Calu3 (cell line): Measurements from ENCODE around the gene TMEM143. TPM values are rescaled to one million over a fixed set of nuclear protein-coding genes. Genes with fewer than 3 reads are reported as not detected.

ENCODE experiments used
- BruUV-seq: library from RNA; stranded (reverse); fragments of 400-500 nt; replicated peaks from 2 replicates; lab custom pipeline; 2021; lab: Mats Ljungman, UMichigan
- CTCF ChIA-PET: fragments of 300-600 bp; sonication (Branson Sonifier 250); formaldehyde crosslinking; loops from one replicate; lab custom pipeline; 2022; ENCODE audit warnings: antibody characterized with exemption; lab: Charles Lee
- DNase-seq: peaks from one replicate; pipeline ENCODE4 v3.0.0; 2022
- H3K27ac Mint-ChIP-seq: one replicate; pipeline ENCODE4 v1.8.0; 2022; ENCODE audit warnings: mixed read lengths; ENCODE audit not compliant: unreplicated experiment
- H3K27me3 Mint-ChIP-seq: one replicate; pipeline ENCODE4 v1.8.0; 2022; ENCODE audit warnings: mixed read lengths; ENCODE audit not compliant: unreplicated experiment
- H3K36me3 Mint-ChIP-seq: one replicate; pipeline ENCODE4 v1.8.0; 2022; ENCODE audit warnings: mild to moderate bottlenecking, moderate library complexity, mixed read lengths; ENCODE audit not compliant: insufficient read depth, unreplicated experiment
- H3K4me1 Mint-ChIP-seq: one replicate; pipeline ENCODE4 v1.8.0; 2022; ENCODE audit warnings: mild to moderate bottlenecking, low read depth, mixed read lengths; ENCODE audit not compliant: unreplicated experiment
- H3K4me3 Mint-ChIP-seq: one replicate; pipeline ENCODE4 v1.8.0; 2022; ENCODE audit warnings: mild to moderate bottlenecking, low read depth, moderate library complexity, mixed read lengths; ENCODE audit not compliant: unreplicated experiment
- H3K9me3 Mint-ChIP-seq: one replicate; pipeline ENCODE4 v1.8.0; 2022; ENCODE audit warnings: low read depth, mixed read lengths; ENCODE audit not compliant: unreplicated experiment
- intact Hi-C: fragments of 100-400 bp; cut with micrococcal nuclease; formaldehyde crosslinking; loops from one replicate; pipeline ENCODE4 v1.10.0; 2022; ENCODE audit not compliant: unreplicated experiment
- total RNA-seq: library from RNA; stranded (reverse); gene quantifications from 2 replicates; pipeline ENCODE4 v1.2.3, GENCODE V29; 2022
- TF ChIP-seq, protein P1 (sequence below): fragments of 200-600 bp; IDR thresholded peaks from one replicate; pipeline ENCODE4 v1.8.0; 2022; ENCODE audit warnings: antibody characterized with exemption; ENCODE audit not compliant: unreplicated experiment

The TMEM143 gene
- total RNA-seq, 1 experiment from 2014 or later = 10.4 TPM

DNA sequence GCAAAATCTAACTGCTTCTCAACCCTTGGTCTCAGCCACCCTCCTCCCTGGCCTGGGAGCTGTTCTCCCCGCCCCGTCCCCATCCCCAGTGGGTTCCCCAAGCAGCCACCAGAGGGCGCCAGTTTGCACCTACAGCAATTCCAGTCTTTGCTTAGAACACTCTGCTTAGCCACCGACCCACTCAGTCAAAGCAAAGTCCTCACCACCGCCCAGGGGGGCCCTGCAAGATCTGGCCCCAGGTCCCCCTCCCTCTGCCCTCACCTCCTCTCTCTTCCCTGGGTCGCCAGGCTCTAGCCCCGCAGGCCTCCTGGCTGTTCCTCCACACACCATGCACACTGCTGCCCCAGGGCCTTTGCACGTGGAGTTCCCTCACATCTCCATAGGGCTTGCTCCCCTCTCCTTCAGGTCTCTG lies 12.4 kb downstream of the TMEM143 start:
- BruUV-seq = no TSS peak
- Mint-ChIP-seq H3K27me3 (no peaks in the 10 kb centered on the region), H3K4me1 (peaks cover 15% of the 10 kb centered on the region), H3K4me3 (no peak overlapping the region), H3K27ac (no peak overlapping the region), H3K9me3 (no peaks in the 10 kb centered on the region), H3K36me3 (peaks cover 5% of the 10 kb centered on the region)
- intact Hi-C loops = no loop called here
- TF ChIP-seq, protein P1, sequence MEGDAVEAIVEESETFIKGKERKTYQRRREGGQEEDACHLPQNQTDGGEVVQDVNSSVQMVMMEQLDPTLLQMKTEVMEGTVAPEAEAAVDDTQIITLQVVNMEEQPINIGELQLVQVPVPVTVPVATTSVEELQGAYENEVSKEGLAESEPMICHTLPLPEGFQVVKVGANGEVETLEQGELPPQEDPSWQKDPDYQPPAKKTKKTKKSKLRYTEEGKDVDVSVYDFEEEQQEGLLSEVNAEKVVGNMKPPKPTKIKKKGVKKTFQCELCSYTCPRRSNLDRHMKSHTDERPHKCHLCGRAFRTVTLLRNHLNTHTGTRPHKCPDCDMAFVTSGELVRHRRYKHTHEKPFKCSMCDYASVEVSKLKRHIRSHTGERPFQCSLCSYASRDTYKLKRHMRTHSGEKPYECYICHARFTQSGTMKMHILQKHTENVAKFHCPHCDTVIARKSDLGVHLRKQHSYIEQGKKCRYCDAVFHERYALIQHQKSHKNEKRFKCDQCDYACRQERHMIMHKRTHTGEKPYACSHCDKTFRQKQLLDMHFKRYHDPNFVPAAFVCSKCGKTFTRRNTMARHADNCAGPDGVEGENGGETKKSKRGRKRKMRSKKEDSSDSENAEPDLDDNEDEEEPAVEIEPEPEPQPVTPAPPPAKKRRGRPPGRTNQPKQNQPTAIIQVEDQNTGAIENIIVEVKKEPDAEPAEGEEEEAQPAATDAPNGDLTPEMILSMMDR = peak; percentile 76
- DNase-seq = peak; percentile 80
- CTCF ChIA-PET = interaction anchor here (0.5 to 1.6 kb wide), 5 partner anchors 12 to 233 kb away, joined by 3 to 11 read pairs (median 6); partner anchors contain the start of genes SYNGR4 and TMEM143

DNA sequence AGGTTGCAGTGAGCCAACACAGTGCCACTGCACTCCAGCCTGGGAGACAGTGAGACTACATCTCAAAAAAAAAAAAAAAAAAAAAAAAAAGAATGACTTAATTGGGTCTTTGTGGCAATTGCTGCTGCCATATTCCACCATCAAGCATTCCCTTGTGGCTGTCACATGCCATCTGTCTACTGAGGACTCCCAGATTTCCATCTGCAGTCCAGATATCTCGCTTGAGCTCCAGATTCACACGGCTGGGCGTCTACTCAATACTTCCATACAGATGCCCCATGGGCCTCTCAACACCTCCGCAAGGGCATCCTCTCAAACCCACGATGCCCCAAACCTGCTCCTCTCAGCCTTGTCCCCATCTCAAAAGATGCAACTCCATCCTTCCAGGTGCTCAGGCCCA lies 12.9 kb downstream of the TMEM143 start:
- no peak for DNase-seq
- Mint-ChIP-seq H3K9me3 (no peaks in the 10 kb centered on the region), H3K4me1 (peaks cover 15% of the 10 kb centered on the region), H3K4me3 (no peak overlapping the region), H3K27me3 (no peaks in the 10 kb centered on the region), H3K27ac (no peak overlapping the region), H3K36me3 (peaks cover 5% of the 10 kb centered on the region)
- BruUV-seq = no TSS peak
- TF ChIP-seq, protein P1 = no peak
- CTCF ChIA-PET = interaction anchor here (0.5 to 1.6 kb wide), 5 partner anchors 13 to 234 kb away, joined by 3 to 11 read pairs (median 6); partner anchors contain the start of genes SYNGR4 and TMEM143
- intact Hi-C loops = no loop called here

DNA sequence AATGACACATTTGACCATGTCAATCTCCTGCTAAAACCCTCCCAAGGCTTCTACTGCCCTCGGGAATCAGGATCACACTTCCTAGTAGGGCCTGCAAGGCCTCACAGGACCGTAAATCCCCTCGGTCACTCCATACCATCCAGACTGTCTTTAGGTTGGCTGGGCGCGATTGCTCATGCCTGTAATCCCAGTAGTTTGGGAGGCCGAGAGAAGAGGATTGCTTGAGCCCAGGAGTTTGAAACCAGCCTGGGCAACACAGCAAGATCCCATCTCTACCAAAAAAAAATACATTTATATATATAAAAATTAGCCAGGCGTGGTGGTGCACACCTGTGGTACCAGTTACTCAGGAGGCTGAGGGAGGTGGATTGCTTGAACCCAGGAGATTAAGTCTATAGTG lies 15.0 kb downstream of the TMEM143 start:
- no peaks in the 10 kb centered on the region for H3K9me3 Mint-ChIP-seq
- no peak overlapping the region for H3K4me3 Mint-ChIP-seq
- TF ChIP-seq, protein P1 = no peak
- no peak overlapping the region for H3K27ac Mint-ChIP-seq
- no TSS peak for BruUV-seq
- no peak for DNase-seq
- H3K4me1 Mint-ChIP-seq = no peaks in the 10 kb centered on the region
- H3K27me3 Mint-ChIP-seq = no peaks in the 10 kb centered on the region
- CTCF ChIA-PET = no interaction called here
- peaks cover 5% of the 10 kb centered on the region for H3K36me3 Mint-ChIP-seq
- intact Hi-C loops = no loop called here

DNA sequence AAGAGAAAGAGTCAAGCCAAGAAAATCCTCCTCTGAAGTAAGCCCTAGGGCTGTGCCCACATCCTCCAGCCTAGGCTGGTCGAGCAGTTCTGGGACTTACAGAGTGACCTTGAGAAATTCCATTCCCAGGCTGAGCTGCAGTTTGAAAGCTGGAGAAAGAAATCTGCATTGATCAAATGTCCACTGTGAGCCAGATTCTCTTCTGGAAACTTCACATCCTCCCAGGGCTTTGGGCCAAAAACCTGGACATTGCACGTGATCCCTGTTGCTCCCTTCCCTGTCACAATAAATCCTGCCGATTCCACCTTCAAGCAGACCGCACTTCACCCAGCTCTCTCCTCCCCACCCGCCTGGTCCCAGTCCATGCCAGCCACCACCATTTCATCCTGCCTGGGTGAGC lies 15.7 kb downstream of the TMEM143 start:
- TF ChIP-seq, protein P1 = no peak
- Mint-ChIP-seq H3K9me3 (no peaks in the 10 kb centered on the region), H3K4me3 (no peak overlapping the region), H3K27ac (no peak overlapping the region), H3K4me1 (no peaks in the 10 kb centered on the region), H3K27me3 (no peaks in the 10 kb centered on the region), H3K36me3 (peaks cover 3% of the 10 kb centered on the region)
- no TSS peak for BruUV-seq
- no peak for DNase-seq
- CTCF ChIA-PET = interaction anchor here (0.6 to 1.0 kb wide), 2 partner anchors 11 to 225 kb away, joined by 3 to 8 read pairs; no protein-coding TSS in a partner anchor
- intact Hi-C loops = no loop called here
